AG09319 (cell line): ENCODE results near the gene CACNA1C.

ENCODE experiments used
- DNase-seq: peaks from one replicate; pipeline ENCODE4 v3.0.0-alpha.2; 2010; ENCODE audit warnings: low read depth; ENCODE audit errors: extremely low read depth
- CTCF ChIP-seq: IDR thresholded peaks from 2 replicates; pipeline ENCODE4 v1.5.1; 2011; ENCODE audit warnings: low read depth, mild to moderate bottlenecking, inconsistent platforms, low read length, moderate library complexity

The CACNA1C gene

DNA sequence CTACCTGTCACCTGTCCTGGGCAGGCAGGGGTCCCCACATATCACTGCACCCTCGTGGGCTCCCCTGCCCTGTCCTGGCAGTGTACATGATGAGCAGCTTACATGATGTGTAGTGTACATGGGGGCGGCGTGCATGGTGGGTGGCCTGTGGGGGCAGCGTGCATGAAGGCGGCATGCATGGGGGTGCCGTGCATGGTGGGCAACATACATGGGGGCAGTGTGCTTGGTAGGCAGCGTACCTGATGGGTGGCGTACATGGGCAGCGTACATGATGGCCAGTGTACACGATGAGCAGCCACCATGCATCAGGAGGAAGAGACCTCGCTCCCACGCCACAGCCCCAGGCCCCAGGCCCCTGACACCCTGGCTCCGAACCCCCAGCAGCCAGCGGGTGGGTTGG is 266.3 kb downstream of the CACNA1C start:
- DNase-seq, result no peak
- no peak for TF ChIP-seq CTCF

DNA sequence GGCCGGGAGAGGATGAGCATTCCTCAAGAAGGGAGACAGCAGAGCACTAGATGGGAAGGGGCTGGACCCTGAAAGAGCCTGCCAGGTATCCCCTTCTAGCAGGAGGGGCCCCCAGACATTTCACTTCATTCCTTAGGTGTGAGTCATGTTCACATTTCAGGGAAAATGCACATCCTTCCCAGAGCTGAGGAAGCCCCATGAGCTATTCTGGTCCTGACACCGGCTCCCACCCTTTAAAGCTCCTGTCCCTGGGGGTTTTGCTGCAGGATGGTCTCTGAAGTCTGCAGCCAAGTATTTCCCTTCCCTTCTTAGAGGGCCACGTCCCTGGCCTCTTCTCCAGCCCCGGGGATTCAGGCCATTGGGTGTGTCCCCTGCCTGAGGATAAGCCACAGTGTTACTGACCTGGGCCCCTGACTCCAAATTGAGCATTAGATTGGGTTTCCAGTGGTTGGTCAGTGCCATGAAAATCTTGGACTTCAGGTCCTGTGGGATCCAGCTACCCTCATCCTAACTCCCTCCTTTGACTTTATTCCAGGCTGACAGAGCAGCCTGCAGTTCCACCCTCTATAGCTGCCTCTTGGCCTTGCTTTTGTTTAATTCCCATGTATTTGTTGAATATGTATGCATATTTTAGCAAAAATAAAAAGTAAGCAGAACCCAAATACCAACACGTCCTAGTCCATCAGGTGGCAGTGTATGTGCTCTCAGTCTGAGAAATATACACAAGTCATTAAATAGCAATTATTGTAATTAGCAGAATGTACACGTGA is 267.1 kb downstream of the CACNA1C start:
- DNase-seq, result no peak
- TF ChIP-seq CTCF, result no peak

- DNase-seq, result no peak
- TF ChIP-seq CTCF, result no peak
Observed at GRCh38 chr12:2320841-2321240, 268.1 kb downstream of the CACNA1C start.

DNA sequence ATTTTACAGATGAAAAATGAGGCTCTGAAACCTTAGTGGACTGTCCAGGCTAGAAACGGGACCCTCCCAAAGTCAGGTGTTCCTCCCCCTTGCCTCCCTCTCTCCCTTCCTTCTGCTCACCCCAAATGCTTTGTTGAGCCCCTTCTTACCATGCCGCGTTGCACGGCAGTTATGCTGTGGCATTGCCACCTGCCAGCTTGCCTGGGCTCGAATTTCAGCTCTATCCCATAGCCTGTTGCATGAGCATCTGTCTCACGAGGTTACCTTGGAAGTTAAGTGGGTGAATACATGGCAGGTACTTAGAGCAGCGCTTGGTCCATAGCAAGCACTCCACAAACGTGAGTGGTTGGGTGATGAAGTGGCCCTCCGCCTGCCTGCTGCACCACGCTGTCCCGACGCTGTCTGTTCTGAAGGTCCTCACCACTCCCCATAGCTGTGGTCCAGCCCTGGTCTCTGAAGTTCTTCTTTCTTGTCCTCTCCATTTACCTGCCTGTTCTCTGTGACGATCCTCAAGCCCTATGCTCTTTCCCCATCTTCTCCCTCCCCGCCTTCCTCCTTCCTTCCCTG is 269.9 kb downstream of the CACNA1C start:
- no peak for TF ChIP-seq CTCF

DNA sequence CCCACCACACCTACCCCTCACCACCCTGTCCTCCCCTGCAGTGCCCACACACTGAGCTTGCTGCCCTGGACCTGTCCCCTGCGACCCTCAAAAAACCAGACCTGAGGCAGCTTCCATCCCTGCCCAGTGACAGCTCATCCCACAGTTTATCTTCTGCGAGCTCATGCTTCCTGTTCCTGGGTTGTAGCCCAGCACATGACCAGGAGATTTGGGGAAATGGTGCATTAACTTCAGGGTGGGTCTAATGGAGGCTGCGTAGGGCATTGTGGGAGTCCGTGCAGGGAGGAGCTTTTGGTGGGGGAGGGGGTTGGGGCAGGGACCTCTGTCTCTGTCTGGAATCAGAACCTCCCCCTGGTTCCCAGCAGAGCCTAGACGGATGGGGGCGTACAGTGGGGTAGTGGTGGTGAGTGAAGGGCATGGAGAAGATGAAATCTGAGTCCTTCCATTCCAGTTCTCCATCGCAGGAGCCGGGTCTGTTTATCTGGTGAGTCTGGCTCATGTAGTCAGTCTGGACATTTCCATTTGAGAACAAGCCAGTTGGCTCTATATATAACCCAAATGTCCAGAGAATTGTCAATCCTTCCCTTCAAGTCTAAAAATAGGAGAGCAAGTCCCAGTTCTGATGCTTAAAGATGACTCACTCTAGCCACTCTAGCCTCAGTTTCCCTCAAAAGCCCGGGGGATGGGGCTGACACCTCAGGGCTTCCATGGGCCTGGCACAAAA is 270.9 kb downstream of the CACNA1C start:
- DNase-seq, result no peak
- TF ChIP-seq CTCF, result no peak

More for the DNA sequence above, 269.9 kb downstream of the CACNA1C start:
- DNase-seq, result no peak

GRCh38 chr12:2324387-2324786 is 271.6 kb downstream of the CACNA1C start:
- TF ChIP-seq CTCF, result no peak
- DNase-seq, result no peak

DNA sequence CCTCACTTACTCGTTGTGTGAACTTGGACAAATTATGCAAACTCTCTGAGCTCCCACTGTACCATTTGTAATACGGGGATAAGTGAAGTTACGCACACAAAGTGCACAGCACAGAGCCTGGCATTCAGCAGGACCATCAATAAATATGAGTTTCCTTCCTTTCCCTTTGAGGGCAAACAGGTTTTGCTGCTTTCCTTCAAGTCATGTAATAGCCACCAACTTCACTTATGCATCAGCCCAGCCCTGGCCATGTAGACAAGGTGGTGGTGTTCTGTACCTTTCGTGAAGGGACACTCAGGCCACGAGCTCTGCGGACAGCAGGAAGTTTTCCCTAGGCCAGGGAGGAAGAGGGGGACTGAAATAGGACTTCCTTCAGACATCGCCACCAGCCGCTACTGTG is 272.7 kb downstream of the CACNA1C start:
- no peak for DNase-seq
- TF ChIP-seq CTCF, result no peak
